Neuron (in vitro differentiated cells): ENCODE data around the gene RNF150.

Source experiments
- H2AFZ ChIP-seq: one replicate; pipeline ENCODE4 v1.6.1; 2013; ENCODE audit warnings: low read depth, mild to moderate bottlenecking, inconsistent platforms, low read length, moderate library complexity
- H3K27me3 ChIP-seq: one replicate; pipeline ENCODE4 v1.6.1; 2013; ENCODE audit warnings: low read length; ENCODE audit not compliant: insufficient read depth
- H3K36me3 ChIP-seq: one replicate; pipeline ENCODE4 v1.6.1; 2013; ENCODE audit warnings: low read length; ENCODE audit not compliant: insufficient read depth
- H3K4me1 ChIP-seq: one replicate; pipeline ENCODE4 v1.6.1; 2013; ENCODE audit warnings: low read length; ENCODE audit not compliant: insufficient read depth
- H3K4me3 ChIP-seq: 2 replicates; pipeline ENCODE4 v1.5.1; 2013; ENCODE audit warnings: mild to moderate bottlenecking, low read length, moderate library complexity
- H3K9me3 ChIP-seq: one replicate; pipeline ENCODE4 v1.6.1; 2013; ENCODE audit warnings: low read length

The RNF150 gene

DNA sequence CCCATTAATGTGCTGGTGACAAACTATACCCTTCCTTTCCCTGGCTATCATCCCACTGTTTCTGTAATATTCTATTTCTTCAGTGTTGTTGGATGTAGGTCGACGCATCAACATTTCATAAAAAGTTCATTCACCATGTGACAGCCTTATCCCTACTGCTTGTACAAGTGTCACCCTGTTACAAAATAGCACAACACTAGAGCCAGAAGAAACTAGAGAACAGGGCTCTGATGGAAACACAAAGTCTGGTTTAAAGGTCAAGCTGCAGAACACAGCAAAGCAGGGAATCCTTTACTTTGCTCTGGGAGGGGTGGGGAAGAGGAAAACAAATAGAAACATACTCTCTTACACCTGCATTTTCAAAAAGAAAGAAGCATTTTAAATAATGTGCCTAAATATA, 245.8 kb downstream of the RNF150 start:
- H3K4me3 ChIP-seq = no peak overlapping the region
- peaks cover 4% of the 10 kb centered on the region for H3K4me1 ChIP-seq
- H2AFZ ChIP-seq = no peak overlapping the region
- no peaks in the 10 kb centered on the region for H3K36me3 ChIP-seq
- peaks cover 5% of the 10 kb centered on the region for H3K9me3 ChIP-seq
- no peaks in the 10 kb centered on the region for H3K27me3 ChIP-seq

- Histone ChIP-seq H3K27me3 (no peaks in the 10 kb centered on the region), H3K9me3 (peaks cover 8% of the 10 kb centered on the region), H2AFZ (no peak overlapping the region), H3K4me1 (peaks cover 4% of the 10 kb centered on the region), H3K36me3 (no peaks in the 10 kb centered on the region), H3K4me3 (no peak overlapping the region)
Measured at GRCh38 chr4:140884431-140885058, 248.7 kb downstream of the RNF150 start.

- Histone ChIP-seq H3K4me1 (no peaks in the 10 kb centered on the region), H3K4me3 (no peak overlapping the region)
Measured at GRCh38 chr4:140877781-140878180, 255.5 kb downstream of the RNF150 start.

GRCh38 chr4:140876615-140877364, 256.5 kb downstream of the RNF150 start:
- H2AFZ ChIP-seq = no peak overlapping the region
- peaks cover 5% of the 10 kb centered on the region for H3K9me3 ChIP-seq
- H3K36me3 ChIP-seq = no peaks in the 10 kb centered on the region
- no peaks in the 10 kb centered on the region for H3K4me1 ChIP-seq
- H3K27me3 ChIP-seq = no peaks in the 10 kb centered on the region
- H3K4me3 ChIP-seq = no peak overlapping the region

More at GRCh38 chr4:140877781-140878180, 255.5 kb downstream of the RNF150 start:
- Histone ChIP-seq H3K9me3 (peaks cover 5% of the 10 kb centered on the region), H2AFZ (no peak overlapping the region), H3K36me3 (no peaks in the 10 kb centered on the region), H3K27me3 (no peaks in the 10 kb centered on the region)

GRCh38 chr4:140875746-140876452, 257.4 kb downstream of the RNF150 start:
- Histone ChIP-seq H2AFZ (no peak overlapping the region), H3K36me3 (no peaks in the 10 kb centered on the region), H3K9me3 (peaks cover 3% of the 10 kb centered on the region), H3K27me3 (no peaks in the 10 kb centered on the region), H3K4me1 (no peaks in the 10 kb centered on the region), H3K4me3 (no peak overlapping the region)

- no peaks in the 10 kb centered on the region for H3K4me1 ChIP-seq
- no peaks in the 10 kb centered on the region for H3K27me3 ChIP-seq
- H3K36me3 ChIP-seq = no peaks in the 10 kb centered on the region
- H2AFZ ChIP-seq = no peak overlapping the region
- no peaks in the 10 kb centered on the region for H3K9me3 ChIP-seq
- H3K4me3 ChIP-seq = no peak overlapping the region
Measured at GRCh38 chr4:140874056-140874455, 259.2 kb downstream of the RNF150 start.

DNA sequence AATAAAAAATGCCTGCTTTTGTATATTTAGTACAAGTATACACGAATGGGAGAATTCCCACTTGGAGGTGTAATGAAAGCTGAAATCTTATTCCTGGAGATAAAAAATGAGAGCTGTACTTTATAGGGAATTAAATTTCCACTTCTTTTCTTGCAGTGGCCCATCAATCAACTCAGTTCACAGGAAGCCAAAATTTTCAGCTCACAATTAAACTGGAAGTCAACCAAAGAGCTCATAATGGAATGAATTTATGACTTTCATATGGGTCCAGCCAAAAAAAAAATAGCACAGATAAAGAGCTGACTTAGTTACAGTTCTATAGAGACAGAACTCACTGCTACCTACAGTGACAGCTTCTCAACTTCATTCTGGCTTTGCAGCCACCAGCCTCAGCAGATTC, 261.9 kb downstream of the RNF150 start:
- Histone ChIP-seq H2AFZ (no peak overlapping the region), H3K4me1 (no peaks in the 10 kb centered on the region), H3K9me3 (no peaks in the 10 kb centered on the region), H3K36me3 (peaks cover 19% of the 10 kb centered on the region), H3K27me3 (no peaks in the 10 kb centered on the region), H3K4me3 (no peak overlapping the region)

- H3K4me3 ChIP-seq = no peak overlapping the region
- no peaks in the 10 kb centered on the region for H3K9me3 ChIP-seq
- H2AFZ ChIP-seq = no peak overlapping the region
- no peaks in the 10 kb centered on the region for H3K4me1 ChIP-seq
- no peaks in the 10 kb centered on the region for H3K27me3 ChIP-seq
- H3K36me3 ChIP-seq = peaks cover 29% of the 10 kb centered on the region
Measured at GRCh38 chr4:140870427-140870826, 262.8 kb downstream of the RNF150 start.

- H3K4me1 ChIP-seq = no peaks in the 10 kb centered on the region
- H3K9me3 ChIP-seq = no peaks in the 10 kb centered on the region
- no peak overlapping the region for H2AFZ ChIP-seq
- peaks cover 35% of the 10 kb centered on the region for H3K36me3 ChIP-seq
- no peaks in the 10 kb centered on the region for H3K27me3 ChIP-seq
- H3K4me3 ChIP-seq = no peak overlapping the region
Measured at GRCh38 chr4:140869446-140869845, 263.8 kb downstream of the RNF150 start.

DNA sequence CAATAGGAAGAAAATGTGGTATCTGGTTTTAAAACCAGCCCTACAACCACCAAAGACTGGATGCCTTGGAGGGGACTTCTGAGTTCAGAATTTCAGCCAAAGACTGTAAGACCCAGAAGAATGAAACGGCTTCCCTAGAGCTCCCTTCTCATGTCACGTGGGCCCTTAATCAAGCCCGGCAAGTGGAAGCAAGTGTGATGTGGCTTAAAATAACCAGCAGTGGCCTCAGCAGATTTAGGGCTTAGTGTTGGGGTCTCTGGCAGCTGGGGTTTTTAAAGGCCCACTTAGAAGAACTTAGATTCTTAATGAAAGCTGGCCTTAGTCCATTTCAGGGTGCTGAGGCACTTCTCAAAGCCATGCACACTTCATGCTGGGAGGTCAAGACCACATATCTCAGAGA, 265.9 kb downstream of the RNF150 start:
- Histone ChIP-seq H3K4me3 (no peak overlapping the region), H3K4me1 (no peaks in the 10 kb centered on the region), H3K36me3 (peaks cover 38% of the 10 kb centered on the region), H2AFZ (no peak overlapping the region), H3K27me3 (no peaks in the 10 kb centered on the region), H3K9me3 (no peaks in the 10 kb centered on the region)

- H3K4me3 ChIP-seq = no peak overlapping the region
- H3K27me3 ChIP-seq = no peaks in the 10 kb centered on the region
- H3K4me1 ChIP-seq = no peaks in the 10 kb centered on the region
- H3K9me3 ChIP-seq = no peaks in the 10 kb centered on the region
- no peak overlapping the region for H2AFZ ChIP-seq
- H3K36me3 ChIP-seq = peaks cover 38% of the 10 kb centered on the region
Measured at GRCh38 chr4:140866492-140867005, 266.7 kb downstream of the RNF150 start.

- H3K36me3 ChIP-seq = peaks cover 38% of the 10 kb centered on the region
- no peak overlapping the region for H2AFZ ChIP-seq
- H3K27me3 ChIP-seq = no peaks in the 10 kb centered on the region
- no peak overlapping the region for H3K4me3 ChIP-seq
- no peaks in the 10 kb centered on the region for H3K4me1 ChIP-seq
- no peaks in the 10 kb centered on the region for H3K9me3 ChIP-seq
Measured at GRCh38 chr4:140865253-140866217, 267.7 kb downstream of the RNF150 start.
